IMR-90 (cell line): Measurements from ENCODE around the gene BAG1. TPM values are rescaled to one million over a fixed set of nuclear protein-coding genes. Genes with fewer than 3 reads are reported as not detected.
A peak's percentile ranks its signal among the peaks of the same experiment; 100 is the strongest.

Source experiments
- ATAC-seq: fragments of 200-7000 bp; cut with Tn5 transposase; 2 replicates; pipeline ENCODE4 v1.9.1; 2020; ENCODE audit warnings: low read depth, mild to moderate bottlenecking, moderate library complexity
- BruUV-seq: library from RNA; stranded (reverse); fragments of 400-500 nt; replicated peaks from 2 replicates; lab custom pipeline; 2021; lab: Mats Ljungman, UMichigan
- CTCF ChIA-PET: fragments of 300-600 bp; formaldehyde crosslinking; extraction: SDS; loops from one replicate; lab custom pipeline; 2021; ENCODE audit warnings: antibody characterized with exemption; lab: Yijun Ruan, JAX
- POLR2A ChIA-PET: fragments of 300-600 bp; sonication (Branson Sonifier 250); formaldehyde crosslinking; loops from one replicate; lab custom pipeline; 2022; ENCODE audit warnings: antibody characterized with exemption; ENCODE audit not compliant: unreplicated experiment; lab: Charles Lee
- DNase-seq: peaks from one replicate; pipeline ENCODE4 v3.0.0; 2013
- H2AFZ ChIP-seq: replicated peaks from 2 replicates; pipeline ENCODE3; 2013; ENCODE audit warnings: low read length, mild to moderate bottlenecking; ENCODE audit not compliant: poor library complexity
- H2AK5ac ChIP-seq: 2 replicates; pipeline ENCODE4 v1.6.1; 2013; ENCODE audit warnings: low read depth, low read length, inconsistent platforms
- H2AK9ac ChIP-seq: replicated peaks from 2 replicates; pipeline ENCODE3; 2013; ENCODE audit warnings: mild to moderate bottlenecking, low read depth, low read length, moderate library complexity; ENCODE audit not compliant: poor library complexity
- H2BK120ac ChIP-seq: 2 replicates; pipeline ENCODE4 v1.6.1; 2013; ENCODE audit warnings: low read depth, low read length, inconsistent platforms
- H2BK15ac ChIP-seq: 3 replicates; pipeline ENCODE4 v1.6.1; 2013; ENCODE audit warnings: low read depth, low read length, inconsistent platforms
- H2BK20ac ChIP-seq: 2 replicates; pipeline ENCODE4 v1.6.1; 2013; ENCODE audit warnings: low read depth, mild to moderate bottlenecking, inconsistent platforms, low read length, moderate library complexity
- H2BK5ac ChIP-seq: 2 replicates; pipeline ENCODE4 v1.6.1; 2013; ENCODE audit warnings: mild to moderate bottlenecking, low read depth, low read length, inconsistent platforms; ENCODE audit not compliant: poor library complexity, severe bottlenecking
- H3K14ac ChIP-seq: replicated peaks from 2 replicates; pipeline ENCODE4 v1.6.1; 2013; ENCODE audit warnings: low read depth, low read length, inconsistent platforms
- H3K18ac ChIP-seq: 2 replicates; pipeline ENCODE4 v1.6.1; 2013; ENCODE audit warnings: low read depth, low read length, control low read depth
- H3K23ac ChIP-seq: 2 replicates; pipeline ENCODE4 v1.6.1; 2013; ENCODE audit warnings: low read depth, low read length, inconsistent platforms
- H3K27ac ChIP-seq: 2 replicates; pipeline ENCODE4 v1.5.1; 2013; ENCODE audit warnings: mild to moderate bottlenecking, control low read depth, low read length; ENCODE audit not compliant: insufficient read depth
- H3K27me3 ChIP-seq: 2 replicates; pipeline ENCODE4 v1.6.1; 2013; ENCODE audit warnings: low read length; ENCODE audit not compliant: control insufficient read depth, insufficient read depth
- H3K36me3 ChIP-seq: 2 replicates; pipeline ENCODE4 v1.6.1; 2013; ENCODE audit warnings: low read length, mixed read lengths; ENCODE audit not compliant: control insufficient read depth, insufficient read depth
- H3K4ac ChIP-seq: 2 replicates; pipeline ENCODE4 v1.6.1; 2013; ENCODE audit warnings: low read depth, low read length, inconsistent platforms
- H3K4me1 ChIP-seq: 2 replicates; pipeline ENCODE4 v1.6.1; 2013; ENCODE audit warnings: low read length, mixed read lengths; ENCODE audit not compliant: control insufficient read depth, insufficient read depth
- H3K4me2 ChIP-seq: 2 replicates; pipeline ENCODE4 v1.6.1; 2013; ENCODE audit warnings: low read depth, mild to moderate bottlenecking, control low read depth, low read length, moderate library complexity
- H3K4me3 ChIP-seq: 2 replicates; pipeline ENCODE4 v1.5.1; 2013; ENCODE audit warnings: low read depth, mild to moderate bottlenecking, control low read depth, low read length, moderate library complexity; ENCODE audit not compliant: insufficient read depth
- H3K56ac ChIP-seq: 2 replicates; pipeline ENCODE4 v1.6.1; 2013; ENCODE audit warnings: low read length, inconsistent platforms; ENCODE audit not compliant: insufficient read depth; ENCODE audit errors: extremely low read depth
- H3K79me1 ChIP-seq, 2 experiments: 2 replicates each; pipeline ENCODE4 v1.6.1; 2013; ENCODE audit warnings: low read length in 2 of 2, inconsistent platforms in 1 of 2, low read depth in 1 of 2
- H3K9ac ChIP-seq: 2 replicates; pipeline ENCODE4 v1.6.1; 2013; ENCODE audit warnings: low read depth, low read length, control low read depth
- H3K9me1 ChIP-seq: 2 replicates; pipeline ENCODE4 v1.6.1; 2013; ENCODE audit warnings: low read length, inconsistent platforms; ENCODE audit not compliant: insufficient read depth
- H3K9me3 ChIP-seq: 2 replicates; pipeline ENCODE4 v1.6.1; 2013; ENCODE audit warnings: low read length; ENCODE audit not compliant: control insufficient read depth, insufficient read depth
- H4K20me1 ChIP-seq: 2 replicates; pipeline ENCODE4 v1.6.1; 2013; ENCODE audit warnings: low read length, inconsistent platforms; ENCODE audit not compliant: insufficient read depth
- H4K5ac ChIP-seq: 2 replicates; pipeline ENCODE4 v1.6.1; 2013; ENCODE audit warnings: mild to moderate bottlenecking, low read depth, low read length, control low read depth
- H4K8ac ChIP-seq, 2 experiments: 2 replicates each; pipeline ENCODE4 v1.6.1; 2013; ENCODE audit warnings: low read depth in 2 of 2, low read length in 2 of 2, control low read depth in 1 of 2, inconsistent platforms in 1 of 2
- H4K91ac ChIP-seq: 2 replicates; pipeline ENCODE4 v1.6.1; 2013; ENCODE audit warnings: low read depth, low read length, inconsistent platforms; ENCODE audit not compliant: insufficient read depth
- CEBPB ChIP-seq: IDR thresholded peaks from 2 replicates; pipeline ENCODE4 v1.6.1; 2012; ENCODE audit warnings: low read depth, low read length, improper control_type of control experiment
- MXI1 ChIP-seq: IDR thresholded peaks from 2 replicates; pipeline ENCODE4 v1.6.1; 2012; ENCODE audit warnings: low read depth, mild to moderate bottlenecking, low read length, moderate library complexity, borderline replicate concordance
- WGBS, 2 experiments: methylation state at CpG; one replicate each; pipeline versions ENCODE4 v1.1.5 to v1.1.7; 2013; ENCODE audit warnings: missing lambda C conversion rate in 2 of 2; ENCODE audit not compliant: insufficient read length in 1 of 2; ENCODE audit errors: extremely low coverage in 2 of 2; 5-methylcytosine and 5-hydroxymethylcytosine counted together
- dilution Hi-C: fragments of 300-500 bp; cut with HindIII; formaldehyde crosslinking; loops from one replicate; pipeline ENCODE4 v1.14.3; 2018; ENCODE audit warnings: low sequenced_read_pairs; ENCODE audit not compliant: unreplicated experiment
- in situ Hi-C: fragments of 300-500 bp; cut with MboI; formaldehyde crosslinking; loops from 3 replicates; pipeline ENCODE4 v1.14.3; 2019; ENCODE audit warnings: low sequenced_read_pairs, inconsistent platforms, mixed read lengths
- intact Hi-C: fragments of 100-400 bp; cut with micrococcal nuclease; formaldehyde crosslinking; loops from 2 replicates; pipeline ENCODE4 v1.10.0; 2022
- polyA plus RNA-seq, 3 experiments: library from polyadenylated mRNA; depleted of rRNA; stranded (reverse); fragments of >200 nt; gene quantifications; 2 replicates each; pipeline ENCODE4 v1.2.3, GENCODE V29; 2012; ENCODE audit warnings: low replicate concordance in 1 of 3
- total RNA-seq: library from RNA; depleted of rRNA; stranded (reverse); fragments of >200 nt; gene quantifications from 2 replicates; pipeline ENCODE4 v1.2.3, GENCODE V29; 2012

Gene BAG1
- total and polyA plus RNA-seq, 2 of the 4 experiments (the other 2 are of a cell fraction): 4.5 to 20.9 TPM

GRCh38 chr9:33311953-33312352 is 47.4 kb upstream of the BAG1 start:
- no peak overlapping the region for H2AK9ac ChIP-seq
- H3K79me1 ChIP-seq: peaks cover 21 to 43% of the 10 kb centered on the region in 2 experiments
- WGBS, 2 experiments: 17% methylated on average over 2 of the region's 2 CpGs; no CpG with 5 or more reads in 1 of the 2 experiments
- no peak overlapping the region for H4K5ac ChIP-seq
- DNase-seq (peak; percentile 83), ATAC-seq (peak; percentile 55)
- H3K56ac ChIP-seq: no peak overlapping the region
- H3K4me1 ChIP-seq: peaks cover 5% of the 10 kb centered on the region; the same call in 1 of the 2 replicates
- 0 out of 2 replicates have a peak overlapping the region, but pooled peaks have one; percentile 24 for H3K14ac ChIP-seq
- H3K4me2 ChIP-seq: no peak overlapping the region
- intact Hi-C loops: no loop called here
- no peak overlapping the region for H3K27ac ChIP-seq
- no peaks in the 10 kb centered on the region for H3K27me3 ChIP-seq
- dilution Hi-C loops: no loop called here
- no peak overlapping the region for H2BK20ac ChIP-seq
- H2AFZ ChIP-seq: no peak overlapping the region
- no peak overlapping the region for H4K8ac ChIP-seq
- H3K9me1 ChIP-seq: peaks cover 14% of the 10 kb centered on the region; the same call in 1 of the 2 replicates
- BruUV-seq: no TSS peak
- H3K4ac ChIP-seq: peak overlapping the region; percentile 15
- H3K4me3 ChIP-seq: no peak overlapping the region
- H2BK15ac ChIP-seq: no peak overlapping the region
- peaks cover 8% of the 10 kb centered on the region; the same call in 1 of the 2 replicates for H4K20me1 ChIP-seq
- H3K36me3 ChIP-seq: peaks cover 47% of the 10 kb centered on the region
- H3K9me3 ChIP-seq: no peaks in the 10 kb centered on the region
- H3K18ac ChIP-seq: peak overlapping the region; percentile 61; the same call in 1 of the 2 replicates
- H2BK5ac ChIP-seq: peak overlapping the region; percentile 46
- no peak overlapping the region for H4K91ac ChIP-seq
- ChIA-PET POLR2A (no interaction called here), CTCF (no interaction called here)
- H3K23ac ChIP-seq: no peak overlapping the region
- TF ChIP-seq MXI1 (peak; percentile 62; the same call in 1 of the 2 replicates), CEBPB (no peak)
- no peak overlapping the region for H2AK5ac ChIP-seq
- in situ Hi-C loops: no loop called here
- H3K9ac ChIP-seq: no peak overlapping the region
- H2BK120ac ChIP-seq: peak overlapping the region; percentile 29; the same call in 1 of the 2 replicates
